Parathyroid adenoma (tissue), 2 donors: ENCODE measurements around the gene TMTC2.
A peak's percentile ranks its signal among the peaks of the same experiment; 100 is the strongest.

Experiments used
- H2AFZ ChIP-seq: fragments of 300-600 bp; sonication (generic); one replicate; pipeline ENCODE4 v1.7.0; 2017; ENCODE audit warnings: antibody characterized with exemption, mild to moderate bottlenecking
- H3K27ac ChIP-seq: fragments of 300-600 bp; sonication (generic); one replicate; pipeline ENCODE4 v1.7.0; 2017
- H3K27me3 ChIP-seq: fragments of 300-600 bp; sonication (generic); one replicate; pipeline ENCODE4 v1.7.0; 2017; ENCODE audit warnings: low read length; ENCODE audit not compliant: control insufficient read depth, insufficient read depth
- H3K36me3 ChIP-seq: fragments of 300-600 bp; sonication (generic); one replicate; pipeline ENCODE4 v1.7.0; 2017; ENCODE audit warnings: low read length; ENCODE audit not compliant: control insufficient read depth, insufficient read depth
- H3K4me1 ChIP-seq: fragments of 300-600 bp; sonication (generic); one replicate; pipeline ENCODE4 v1.7.0; 2017; ENCODE audit warnings: control low read depth
- H3K4me2 ChIP-seq: fragments of 300-600 bp; sonication (generic); one replicate; pipeline ENCODE4 v1.7.0; 2017; ENCODE audit warnings: low read length
- H3K4me3 ChIP-seq: fragments of 300-600 bp; sonication (generic); one replicate; pipeline ENCODE4 v1.7.0; 2017; ENCODE audit warnings: low read depth, low read length
- H3K79me2 ChIP-seq: fragments of 300-600 bp; sonication (generic); one replicate; pipeline ENCODE4 v1.7.0; 2017; ENCODE audit warnings: control low read depth
- H3K9ac ChIP-seq: fragments of 300-600 bp; sonication (generic); one replicate; pipeline ENCODE4 v1.7.0; 2017; ENCODE audit warnings: mild to moderate bottlenecking
- H3K9me3 ChIP-seq: fragments of 300-600 bp; sonication (generic); one replicate; pipeline ENCODE4 v1.7.0; 2017; ENCODE audit warnings: low read length; ENCODE audit not compliant: control insufficient read depth
- TF ChIP-seq, protein P1 (sequence below): fragments of 300-600 bp; sonication (generic); IDR thresholded peaks from one replicate; pipeline ENCODE4 v1.7.0; 2017; ENCODE audit warnings: antibody characterized with exemption, mild to moderate bottlenecking
- donor health status: primary hyperparathyroidism.

Gene TMTC2

DNA sequence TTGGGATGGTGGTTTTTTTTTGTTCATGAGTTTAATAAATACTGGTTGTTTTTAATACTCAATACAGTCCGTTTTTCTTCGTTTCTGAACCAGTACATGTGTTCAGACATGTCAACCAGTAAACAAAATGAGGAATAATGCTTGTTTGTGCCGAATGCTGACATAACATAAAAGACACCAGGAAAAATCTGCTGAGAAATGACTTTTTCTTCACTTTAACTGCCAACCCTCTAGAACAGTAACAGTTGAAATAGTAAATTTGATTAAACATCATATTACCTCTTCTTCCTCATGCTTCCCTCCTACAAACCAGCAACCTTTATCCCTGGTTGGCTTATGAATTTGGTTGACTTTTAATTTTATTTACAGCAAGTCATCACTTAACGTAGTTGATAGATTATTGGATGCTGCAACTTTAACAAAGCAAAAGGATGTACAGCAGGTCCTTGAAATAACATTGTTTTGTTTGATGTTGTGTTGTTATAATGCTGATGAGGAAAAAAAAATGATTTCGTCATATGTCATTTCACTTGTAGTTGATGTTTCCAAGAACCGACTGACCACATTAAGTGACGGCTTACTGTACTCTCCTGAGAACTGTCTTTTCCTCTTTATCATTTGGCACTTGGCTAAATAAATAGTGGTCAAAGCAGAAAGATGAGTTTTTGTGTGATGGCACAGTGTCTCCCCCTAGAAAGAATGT lies 340.5 kb downstream of the TMTC2 start:
- H3K9ac ChIP-seq, result no peak overlapping the region
- no peak overlapping the region for H3K27ac ChIP-seq
- H3K4me2 ChIP-seq, result no peak overlapping the region
- H3K79me2 ChIP-seq, result no peaks in the 10 kb centered on the region
- no peak overlapping the region for H3K4me3 ChIP-seq
- no peaks in the 10 kb centered on the region for H3K36me3 ChIP-seq
- TF ChIP-seq, protein P1, sequence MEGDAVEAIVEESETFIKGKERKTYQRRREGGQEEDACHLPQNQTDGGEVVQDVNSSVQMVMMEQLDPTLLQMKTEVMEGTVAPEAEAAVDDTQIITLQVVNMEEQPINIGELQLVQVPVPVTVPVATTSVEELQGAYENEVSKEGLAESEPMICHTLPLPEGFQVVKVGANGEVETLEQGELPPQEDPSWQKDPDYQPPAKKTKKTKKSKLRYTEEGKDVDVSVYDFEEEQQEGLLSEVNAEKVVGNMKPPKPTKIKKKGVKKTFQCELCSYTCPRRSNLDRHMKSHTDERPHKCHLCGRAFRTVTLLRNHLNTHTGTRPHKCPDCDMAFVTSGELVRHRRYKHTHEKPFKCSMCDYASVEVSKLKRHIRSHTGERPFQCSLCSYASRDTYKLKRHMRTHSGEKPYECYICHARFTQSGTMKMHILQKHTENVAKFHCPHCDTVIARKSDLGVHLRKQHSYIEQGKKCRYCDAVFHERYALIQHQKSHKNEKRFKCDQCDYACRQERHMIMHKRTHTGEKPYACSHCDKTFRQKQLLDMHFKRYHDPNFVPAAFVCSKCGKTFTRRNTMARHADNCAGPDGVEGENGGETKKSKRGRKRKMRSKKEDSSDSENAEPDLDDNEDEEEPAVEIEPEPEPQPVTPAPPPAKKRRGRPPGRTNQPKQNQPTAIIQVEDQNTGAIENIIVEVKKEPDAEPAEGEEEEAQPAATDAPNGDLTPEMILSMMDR, result no peak
- no peaks in the 10 kb centered on the region for H3K27me3 ChIP-seq
- no peaks in the 10 kb centered on the region for H3K9me3 ChIP-seq
- H3K4me1 ChIP-seq, result no peaks in the 10 kb centered on the region
- peak overlapping the region; percentile 3 for H2AFZ ChIP-seq

DNA sequence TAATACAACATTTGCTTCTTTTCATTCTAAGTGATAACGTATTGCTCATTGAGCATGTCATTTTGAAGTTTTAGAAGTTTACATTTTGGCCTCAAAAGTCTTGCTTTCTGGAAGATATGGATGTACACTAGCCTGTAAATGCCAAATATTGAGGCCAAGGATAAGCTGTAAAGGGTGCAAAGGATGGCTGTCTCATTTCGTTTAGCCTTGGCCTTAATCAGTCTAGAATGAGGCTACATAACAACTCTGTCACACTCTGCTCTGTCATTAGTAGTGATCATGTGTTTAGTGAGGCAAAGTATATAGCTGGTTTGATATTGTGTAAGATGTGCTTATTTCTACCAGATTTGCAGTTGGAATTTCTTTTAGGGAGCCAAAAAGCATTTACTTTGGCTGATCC lies 344.5 kb downstream of the TMTC2 start:
- TF ChIP-seq, protein P1, result no peak
- H3K36me3 ChIP-seq, result no peaks in the 10 kb centered on the region
- no peak overlapping the region for H3K4me3 ChIP-seq
- no peaks in the 10 kb centered on the region for H3K9me3 ChIP-seq
- no peak overlapping the region for H2AFZ ChIP-seq
- H3K27ac ChIP-seq, result no peak overlapping the region
- no peaks in the 10 kb centered on the region for H3K79me2 ChIP-seq
- H3K4me1 ChIP-seq, result no peaks in the 10 kb centered on the region
- no peak overlapping the region for H3K4me2 ChIP-seq
- H3K27me3 ChIP-seq, result no peaks in the 10 kb centered on the region
- no peak overlapping the region for H3K9ac ChIP-seq

DNA sequence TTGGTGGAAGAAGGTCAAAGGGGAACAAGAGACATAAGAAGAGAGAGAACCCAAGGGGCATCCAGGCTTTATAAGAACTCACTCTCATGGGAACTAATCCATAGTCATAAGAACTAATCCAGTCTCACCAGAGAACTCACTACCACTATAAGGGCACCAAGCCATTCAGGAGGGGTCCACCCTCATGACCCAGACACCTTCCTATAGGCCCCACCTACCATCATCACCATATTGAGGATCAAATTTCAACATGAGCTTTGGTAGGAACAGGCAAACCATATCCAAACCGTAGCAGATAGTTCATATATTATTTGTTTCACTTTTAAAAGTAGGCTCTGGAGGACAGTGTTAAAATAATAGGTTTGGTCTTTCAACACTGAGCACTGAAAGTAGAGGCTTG lies 350.1 kb downstream of the TMTC2 start:
- no peaks in the 10 kb centered on the region for H3K36me3 ChIP-seq
- no peak overlapping the region for H3K4me2 ChIP-seq
- no peak overlapping the region for H3K27ac ChIP-seq
- H3K9ac ChIP-seq, result no peak overlapping the region
- no peaks in the 10 kb centered on the region for H3K79me2 ChIP-seq
- no peak overlapping the region for H2AFZ ChIP-seq
- H3K4me1 ChIP-seq, result no peaks in the 10 kb centered on the region
- no peaks in the 10 kb centered on the region for H3K9me3 ChIP-seq
- TF ChIP-seq, protein P1, result no peak
- no peak overlapping the region for H3K4me3 ChIP-seq
- H3K27me3 ChIP-seq, result no peaks in the 10 kb centered on the region

DNA sequence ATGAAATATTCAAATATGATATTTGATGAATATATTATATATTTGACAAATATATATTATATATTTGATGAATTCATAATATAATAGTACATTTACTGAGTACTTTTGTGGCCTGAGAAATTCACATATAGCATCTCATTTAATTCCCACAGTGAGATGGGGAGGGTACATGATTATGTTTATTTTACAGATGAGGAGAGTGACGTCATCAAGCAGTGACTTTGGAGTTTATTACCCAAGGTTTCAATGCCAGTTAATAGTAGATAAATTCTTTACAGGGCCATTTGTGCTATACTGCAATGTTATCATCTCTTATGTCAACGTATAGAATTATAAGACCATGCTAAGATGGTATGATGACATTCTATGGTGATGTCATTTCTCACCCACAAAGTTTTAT lies 352.7 kb downstream of the TMTC2 start:
- Histone ChIP-seq H2AFZ (no peak overlapping the region), H3K9ac (no peak overlapping the region), H3K36me3 (no peaks in the 10 kb centered on the region), H3K4me3 (no peak overlapping the region), H3K79me2 (no peaks in the 10 kb centered on the region), H3K4me1 (no peaks in the 10 kb centered on the region), H3K27me3 (no peaks in the 10 kb centered on the region), H3K9me3 (no peaks in the 10 kb centered on the region), H3K27ac (no peak overlapping the region), H3K4me2 (no peak overlapping the region)
- TF ChIP-seq, protein P1, result no peak

DNA sequence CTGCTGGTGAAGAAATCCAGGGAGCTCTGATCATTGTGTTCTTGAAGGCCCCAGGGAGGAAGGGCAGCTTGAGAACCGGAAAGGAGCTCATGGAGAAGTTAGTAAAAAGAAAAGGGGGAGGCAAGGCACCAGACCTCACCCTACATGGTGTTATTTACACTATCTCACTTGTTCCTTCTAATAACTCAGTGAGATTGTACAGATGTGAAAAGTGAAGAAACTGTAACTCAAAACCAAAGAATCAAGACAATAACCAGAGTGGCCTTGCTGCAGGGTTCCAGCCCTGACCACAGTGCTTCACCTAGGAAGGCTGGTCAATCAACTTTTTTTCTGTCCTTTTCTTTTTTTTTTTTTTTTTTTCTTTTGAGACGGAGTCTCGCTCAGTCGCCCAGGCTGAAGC lies 353.6 kb downstream of the TMTC2 start:
- Histone ChIP-seq H3K4me1 (no peaks in the 10 kb centered on the region), H3K4me2 (no peak overlapping the region), H3K27me3 (no peaks in the 10 kb centered on the region), H2AFZ (no peak overlapping the region), H3K9me3 (no peaks in the 10 kb centered on the region), H3K36me3 (no peaks in the 10 kb centered on the region), H3K79me2 (no peaks in the 10 kb centered on the region), H3K27ac (no peak overlapping the region), H3K4me3 (no peak overlapping the region), H3K9ac (no peak overlapping the region)
- TF ChIP-seq, protein P1, result no peak
